ENCODE data around the gene RAPH1. TPM values are rescaled to one million over a fixed set of nuclear protein-coding genes. Genes with fewer than 3 reads are reported as not detected.

Gene RAPH1
- polyA plus RNA-seq, 1 experiment, result 3.3 TPM

DNA sequence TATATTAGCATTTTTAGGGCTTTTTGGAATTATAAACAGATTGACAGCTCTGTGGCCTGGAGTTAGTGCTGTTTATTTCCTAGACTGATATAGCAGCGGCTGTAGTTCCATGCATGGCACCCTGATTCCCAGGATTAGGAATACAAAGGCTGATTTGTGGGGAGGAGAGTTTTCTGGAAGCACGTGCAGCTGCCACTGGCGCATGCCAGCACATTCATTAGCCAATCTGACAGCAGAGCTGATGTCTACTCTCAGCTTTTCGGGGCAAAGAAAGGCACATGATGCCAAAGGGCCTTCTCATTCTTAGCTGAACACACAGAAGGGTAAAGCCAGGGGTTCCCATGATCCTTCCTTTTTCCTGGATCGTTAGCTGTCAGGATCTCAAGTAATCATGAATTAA lies 45.7 kb upstream of the RAPH1 start:
- Histone ChIP-seq H3K4me3 (ENCODE audit: low read depth, low read length) (no peak overlapping the region), H3K27me3 (ENCODE audit: control insufficient read depth, insufficient read depth, low read length) (no peaks in the 10 kb centered on the region), H3K36me3 (ENCODE audit: control insufficient read depth, insufficient read depth, low read length) (no peaks in the 10 kb centered on the region)
- DNase-seq (ENCODE audit: low read depth), result no peak
- ChIA-PET POLR2A (no interaction called here), CTCF (no interaction called here)
- TF ChIP-seq, protein P1, sequence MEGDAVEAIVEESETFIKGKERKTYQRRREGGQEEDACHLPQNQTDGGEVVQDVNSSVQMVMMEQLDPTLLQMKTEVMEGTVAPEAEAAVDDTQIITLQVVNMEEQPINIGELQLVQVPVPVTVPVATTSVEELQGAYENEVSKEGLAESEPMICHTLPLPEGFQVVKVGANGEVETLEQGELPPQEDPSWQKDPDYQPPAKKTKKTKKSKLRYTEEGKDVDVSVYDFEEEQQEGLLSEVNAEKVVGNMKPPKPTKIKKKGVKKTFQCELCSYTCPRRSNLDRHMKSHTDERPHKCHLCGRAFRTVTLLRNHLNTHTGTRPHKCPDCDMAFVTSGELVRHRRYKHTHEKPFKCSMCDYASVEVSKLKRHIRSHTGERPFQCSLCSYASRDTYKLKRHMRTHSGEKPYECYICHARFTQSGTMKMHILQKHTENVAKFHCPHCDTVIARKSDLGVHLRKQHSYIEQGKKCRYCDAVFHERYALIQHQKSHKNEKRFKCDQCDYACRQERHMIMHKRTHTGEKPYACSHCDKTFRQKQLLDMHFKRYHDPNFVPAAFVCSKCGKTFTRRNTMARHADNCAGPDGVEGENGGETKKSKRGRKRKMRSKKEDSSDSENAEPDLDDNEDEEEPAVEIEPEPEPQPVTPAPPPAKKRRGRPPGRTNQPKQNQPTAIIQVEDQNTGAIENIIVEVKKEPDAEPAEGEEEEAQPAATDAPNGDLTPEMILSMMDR (IDR thresholded peaks at IDR 0.05; ENCODE audit: insufficient read depth, low read depth, low read length), result no peak

GRCh38 chr2:203579730-203580129 lies 44.6 kb upstream of the RAPH1 start:
- TF ChIP-seq, protein P1 (IDR thresholded peaks at IDR 0.05; ENCODE audit: insufficient read depth, low read depth, low read length), result no peak
- POLR2A ChIA-PET, result no interaction called here
- H3K27me3 ChIP-seq (ENCODE audit: control insufficient read depth, insufficient read depth, low read length), result no peaks in the 10 kb centered on the region
- H3K4me3 ChIP-seq (ENCODE audit: low read depth, low read length), result no peak overlapping the region
- no peak for DNase-seq (ENCODE audit: low read depth)
- CTCF ChIA-PET, result interaction anchor here (1.3 kb wide), 1 partner anchor 12 kb away, joined by 3 read pairs; no protein-coding TSS in a partner anchor
- no peaks in the 10 kb centered on the region for H3K36me3 ChIP-seq (ENCODE audit: control insufficient read depth, insufficient read depth, low read length)

DNA sequence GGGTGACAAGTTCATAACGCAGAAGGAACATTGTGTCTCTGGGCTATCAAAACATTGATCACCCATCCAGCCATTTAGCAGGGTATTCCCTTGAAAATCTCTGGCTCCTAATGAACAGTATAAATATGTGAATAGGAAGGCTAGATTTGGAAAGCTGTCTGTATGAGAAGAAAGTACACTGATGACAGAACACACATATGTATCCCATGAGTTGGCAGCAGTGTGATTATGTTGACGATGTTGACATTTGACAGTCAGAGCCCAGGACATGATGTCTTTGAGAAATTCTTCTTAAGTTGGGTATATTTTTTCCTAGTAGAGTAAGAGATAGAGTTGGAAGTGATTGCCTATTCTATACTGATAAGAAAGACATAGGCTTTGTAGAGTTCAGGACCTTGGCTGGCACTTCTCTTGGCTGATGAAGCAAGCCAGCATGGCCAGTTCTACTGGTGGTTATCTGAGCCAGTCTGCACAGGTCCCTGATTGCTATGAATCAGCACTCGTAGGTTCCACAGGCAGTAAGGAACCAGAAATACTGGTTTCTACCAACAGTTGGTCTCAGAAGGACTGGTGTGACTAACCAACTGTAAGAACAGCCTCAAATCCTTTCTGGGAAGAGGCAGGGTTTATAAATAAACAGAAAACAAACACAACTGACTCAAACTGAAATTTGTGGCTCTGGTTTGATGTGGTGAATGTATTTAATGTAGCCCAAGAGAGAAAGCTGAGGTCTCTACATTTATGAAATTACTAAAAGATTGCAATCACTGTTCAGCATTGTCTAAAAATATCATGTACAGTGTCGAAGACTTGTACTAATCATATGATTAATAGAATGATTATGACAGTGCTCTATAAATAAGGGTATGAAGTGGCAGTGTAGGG lies 43.9 kb upstream of the RAPH1 start:
- DNase-seq (ENCODE audit: low read depth), result no peak
- H3K36me3 ChIP-seq (ENCODE audit: control insufficient read depth, insufficient read depth, low read length), result no peaks in the 10 kb centered on the region
- no peak overlapping the region for H3K4me3 ChIP-seq (ENCODE audit: low read depth, low read length)
- TF ChIP-seq, protein P1 (IDR thresholded peaks at IDR 0.05; ENCODE audit: insufficient read depth, low read depth, low read length), result no peak
- ChIA-PET CTCF (interaction anchor here (1.3 kb wide), 1 partner anchor 11 kb away, joined by 3 read pairs; no protein-coding TSS in a partner anchor), POLR2A (no interaction called here)
- no peaks in the 10 kb centered on the region for H3K27me3 ChIP-seq (ENCODE audit: control insufficient read depth, insufficient read depth, low read length)

DNA sequence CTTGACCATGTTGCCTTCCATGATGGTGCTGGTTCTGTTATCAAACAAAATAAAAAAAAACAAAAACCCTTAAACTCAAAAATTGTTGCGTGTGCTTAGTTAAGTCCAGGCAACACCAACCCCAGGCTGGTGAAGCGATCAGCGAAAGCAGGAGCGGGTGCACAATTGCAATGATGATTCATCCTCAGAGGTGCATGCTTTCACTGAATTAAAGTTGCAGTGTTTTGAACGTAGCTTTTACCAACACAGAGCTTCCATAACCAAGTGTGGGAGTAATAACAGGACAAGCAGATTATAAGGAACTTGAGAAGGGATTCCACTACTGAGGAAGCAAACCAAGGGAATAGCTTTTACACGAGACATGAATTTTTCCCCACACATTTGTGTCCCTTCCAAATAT lies 39.7 kb upstream of the RAPH1 start:
- Histone ChIP-seq H3K36me3 (ENCODE audit: control insufficient read depth, insufficient read depth, low read length) (no peaks in the 10 kb centered on the region), H3K27me3 (ENCODE audit: control insufficient read depth, insufficient read depth, low read length) (no peaks in the 10 kb centered on the region), H3K4me3 (ENCODE audit: low read depth, low read length) (no peak overlapping the region)
- CTCF ChIA-PET, result interaction anchor here (1.3 kb wide), 1 partner anchor 9 kb away, joined by 3 read pairs; no protein-coding TSS in a partner anchor
- POLR2A ChIA-PET, result interaction anchor here (0.6 kb wide), 1 partner anchor 1541 kb away, joined by 3 read pairs; no protein-coding TSS in a partner anchor
- TF ChIP-seq, protein P1 (IDR thresholded peaks at IDR 0.05; ENCODE audit: insufficient read depth, low read depth, low read length), result no peak
- no peak for DNase-seq (ENCODE audit: low read depth)

GRCh38 chr2:203572316-203572715 lies 37.2 kb upstream of the RAPH1 start:
- no peaks in the 10 kb centered on the region for H3K36me3 ChIP-seq (ENCODE audit: control insufficient read depth, insufficient read depth, low read length)
- TF ChIP-seq, protein P1 (IDR thresholded peaks at IDR 0.05; ENCODE audit: insufficient read depth, low read depth, low read length), result no peak
- H3K4me3 ChIP-seq (ENCODE audit: low read depth, low read length), result no peak overlapping the region
- no peak for DNase-seq (ENCODE audit: low read depth)
- no peaks in the 10 kb centered on the region for H3K27me3 ChIP-seq (ENCODE audit: control insufficient read depth, insufficient read depth, low read length)
- ChIA-PET CTCF (no interaction called here), POLR2A (no interaction called here)

Data from BJ (cell line).